Omental fat pad (tissue), 4 donors: ENCODE data around the gene DNM3. TPM values are rescaled to one million over a fixed set of nuclear protein-coding genes. Genes with fewer than 3 reads are reported as not detected.

ENCODE experiments used
- ATAC-seq: fragments of 150-250 bp; one replicate; pipeline ENCODE4 v1.9.1; 2016; ENCODE audit warnings: mild to moderate bottlenecking, moderate library complexity; ENCODE audit not compliant: low FRiP score
- DNase-seq: peaks from one replicate; pipeline ENCODE4 v3.0.0-alpha.2; 2019; ENCODE audit warnings: low spot score
- CTCF ChIP-seq, 3 donors: fragments of 450-650 bp; IDR thresholded peaks; one replicate each; pipeline ENCODE4 v1.5.1; 2016 to 2017; ENCODE audit warnings: antibody characterized with exemption in 3 of 3, mild to moderate bottlenecking in 3 of 3, moderate library complexity in 2 of 3
- total RNA-seq, 4 donors: library from RNA; depleted of rRNA; stranded (reverse); fragments of >200 nt; gene quantifications; one replicate each; pipeline ENCODE4 v1.1.0, GENCODE V29; 2016

The DNM3 gene
- total RNA-seq, 4 donors from 2014 or later = 2.9 to 15.8 (median 5.5) TPM

GRCh38 chr1:171817511-171818265 lies 23.6 kb upstream of the DNM3 start:
- TF ChIP-seq CTCF (IDR thresholded peaks at IDR 0.05) = no peak
- peak; percentile 44 for ATAC-seq
- DNase-seq = peak; percentile 24

- TF ChIP-seq CTCF (IDR thresholded peaks at IDR 0.05) = no peak
- no peak for DNase-seq
- no peak for ATAC-seq
Observed at GRCh38 chr1:171819946-171820345, 21.4 kb upstream of the DNM3 start.

- no peak for TF ChIP-seq CTCF (IDR thresholded peaks at IDR 0.05)
- ATAC-seq = no peak
Observed at GRCh38 chr1:171826973-171827372, 14.3 kb upstream of the DNM3 start.

GRCh38 chr1:171828794-171829193 lies 12.5 kb upstream of the DNM3 start:
- DNase-seq (no peak), ATAC-seq (no peak)
- TF ChIP-seq CTCF (IDR thresholded peaks at IDR 0.05) = no peak

More at GRCh38 chr1:171826973-171827372, 14.3 kb upstream of the DNM3 start:
- no peak for DNase-seq

GRCh38 chr1:171833091-171833825 lies 8.0 kb upstream of the DNM3 start:
- ATAC-seq (no peak), DNase-seq (no peak)
- TF ChIP-seq CTCF (IDR thresholded peaks at IDR 0.05) = no peak

DNA sequence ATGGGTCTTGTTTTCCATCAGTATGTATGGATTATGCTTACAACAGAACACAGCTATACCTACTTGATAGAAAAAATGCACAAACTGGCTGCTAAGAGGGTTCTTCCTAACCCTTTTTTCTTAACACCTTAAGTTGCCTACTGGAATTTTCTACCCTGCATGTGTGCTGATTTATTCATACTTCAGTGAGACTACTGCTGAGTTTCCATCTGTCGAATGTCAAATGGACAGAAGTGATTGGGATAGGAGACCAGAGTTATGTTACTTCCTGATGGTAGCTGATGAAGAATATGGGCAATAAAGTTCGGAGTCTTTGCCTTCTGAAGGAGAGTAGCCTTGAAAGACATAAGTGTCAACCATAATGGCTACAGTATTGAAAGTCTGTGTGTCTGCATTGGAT lies 6.5 kb upstream of the DNM3 start:
- no peak for TF ChIP-seq CTCF (IDR thresholded peaks at IDR 0.05)
- ATAC-seq = no peak
- DNase-seq = no peak
